K562 (cell line): Measurements from ENCODE around the gene KLHL12. TPM values are rescaled to one million over a fixed set of nuclear protein-coding genes. Genes with fewer than 3 reads are reported as not detected.

Experiments used
- ATAC-seq: fragments of 200-7000 bp; cut with Tn5 transposase; 3 replicates; pipeline ENCODE4 v1.9.1; 2020; ENCODE audit warnings: moderate library complexity
- BruUV-seq: library from RNA; stranded (reverse); fragments of 400-500 nt; replicated peaks from 2 replicates; lab custom pipeline; 2021; lab: Mats Ljungman, UMichigan
- CTCF ChIA-PET: fragments of 300-600 bp; formaldehyde crosslinking; extraction: SDS; loops from one replicate; lab custom pipeline; 2021; ENCODE audit warnings: low intra/inter-chr PET ratio; lab: Yijun Ruan, JAX
- POLR2A ChIA-PET: fragments of 300-600, 350-650 bp; sonication (Branson Sonifier 250); formaldehyde crosslinking; extraction: SDS; loops from one replicate; lab custom pipeline; 2021; ENCODE audit warnings: antibody characterized with exemption, inconsistent platforms; lab: Yijun Ruan, JAX
- DNase-seq, 4 experiments: peaks; one replicate each; pipeline versions ENCODE4 v3.0.0 to v3.0.0-alpha.2; 2011 to 2018; ENCODE audit warnings: low spot score in 3 of 4, mixed read lengths in 3 of 4; ENCODE audit errors: extremely low read depth in 1 of 4
- FAIRE-seq: peaks from 2 replicates; lab custom pipeline; 2011; peaks lifted over from hg19 to GRCh38; lab: Jason Lieb, UNC
- H2AFZ ChIP-seq: 2 replicates; pipeline ENCODE4 v1.6.0; 2011; ENCODE audit warnings: low read depth, low read length, control low read depth, inconsistent platforms
- H3K27ac ChIP-seq: fragments of 200-600 bp; 3 replicates; pipeline ENCODE4 v1.8.0; 2011; ENCODE audit warnings: low read depth, mild to moderate bottlenecking, control low read depth, inconsistent platforms, low read length, moderate library complexity, mixed read lengths; ENCODE audit errors: extremely low read depth
- H3K27me3 ChIP-seq, 2 experiments: fragments of 300-600 bp in 1 of 2; 2 replicates in 1 of 2; 3 replicates in 1 of 2; pipeline versions ENCODE4 v1.6.0 to v1.8.0; 2011; ENCODE audit warnings: inconsistent platforms in 2 of 2, low read length in 2 of 2, mild to moderate bottlenecking in 1 of 2, mixed read lengths in 1 of 2, moderate library complexity in 1 of 2; ENCODE audit not compliant: control insufficient read depth in 2 of 2, insufficient read depth in 2 of 2
- H3K36me3 ChIP-seq: fragments of 300-600 bp; 3 replicates; pipeline ENCODE4 v1.8.0; 2011; ENCODE audit warnings: mild to moderate bottlenecking, low read length, inconsistent platforms; ENCODE audit not compliant: control insufficient read depth, insufficient read depth
- H3K4me1 ChIP-seq, 2 experiments: fragments of 200-600 bp in 1 of 2; replicated peaks in 1 of 2; 2 replicates in 1 of 2; 3 replicates in 1 of 2; pipeline versions ENCODE4 v1.5.1 to v1.8.0; 2011; ENCODE audit warnings: inconsistent platforms in 2 of 2, low read length in 2 of 2, mild to moderate bottlenecking in 1 of 2, mixed read lengths in 1 of 2, moderate library complexity in 1 of 2; ENCODE audit not compliant: control insufficient read depth in 2 of 2, insufficient read depth in 2 of 2
- H3K4me2 ChIP-seq: 2 replicates; pipeline ENCODE4 v1.6.1; 2011; ENCODE audit warnings: low read length, control low read depth, inconsistent platforms, mixed read lengths; ENCODE audit not compliant: insufficient read depth
- H3K4me3 ChIP-seq: fragments of 200-600 bp; sonication (generic), shearing (Covaris generic); 2 replicates; pipeline ENCODE4 v1.5.1; 2016; ENCODE audit warnings: control low read depth, inconsistent platforms
- H3K79me2 ChIP-seq: fragments of 200-600 bp; 3 replicates; pipeline ENCODE4 v1.8.0; 2011; ENCODE audit warnings: low read length, inconsistent platforms; ENCODE audit not compliant: control insufficient read depth, insufficient read depth
- H3K9ac ChIP-seq, 2 experiments: 2 replicates each; pipeline versions ENCODE4 v1.6.0 to v1.6.1; 2011; ENCODE audit warnings: low read depth in 2 of 2, low read length in 2 of 2, control low read depth in 1 of 2, inconsistent platforms in 1 of 2, mild to moderate bottlenecking in 1 of 2, mixed read lengths in 1 of 2; ENCODE audit not compliant: insufficient read depth in 1 of 2
- H3K9me1 ChIP-seq: one replicate; pipeline ENCODE4 v1.6.0; 2011; ENCODE audit warnings: inconsistent platforms, mild to moderate bottlenecking, low read length, moderate library complexity; ENCODE audit not compliant: control insufficient read depth, insufficient read depth
- H3K9me3 ChIP-seq: replicated peaks from 2 replicates; pipeline ENCODE4 v1.5.1; 2011; ENCODE audit warnings: low read depth, low read length, inconsistent platforms; ENCODE audit not compliant: control insufficient read depth, insufficient read depth
- H4K20me1 ChIP-seq: replicated peaks from 2 replicates; pipeline ENCODE4 v1.6.1; 2011; ENCODE audit warnings: low read length, inconsistent platforms, mixed read lengths; ENCODE audit not compliant: control insufficient read depth, insufficient read depth
- BHLHE40 ChIP-seq: IDR thresholded peaks from 2 replicates; pipeline ENCODE4 v1.6.1; 2011; ENCODE audit warnings: low read length, improper control_type of control experiment
- BMI1 ChIP-seq: fragments of 150-350 bp; IDR thresholded peaks from 2 replicates; pipeline ENCODE4 v1.6.1; 2014; ENCODE audit warnings: low read length
- MLLT1 ChIP-seq, 2 experiments: fragments of 450-650 bp; IDR thresholded peaks; 2 replicates each; pipeline ENCODE4 v1.6.1; 2016
- NFE2 ChIP-seq: IDR thresholded peaks from 2 replicates; pipeline ENCODE4 v1.6.1; 2014; ENCODE audit warnings: antibody characterized with exemption, low read depth
- NR3C1 ChIP-seq: sonication (generic); formaldehyde crosslinking; IDR thresholded peaks from 2 replicates; pipeline ENCODE4 v1.8.1; 2022; ENCODE audit warnings: missing genetic modification reagents
- POLR2B ChIP-seq: fragments of 450-650 bp; IDR thresholded peaks from 2 replicates; pipeline ENCODE4 v1.6.1; 2018; ENCODE audit warnings: low read depth; ENCODE audit not compliant: partially characterized antibody
- PRMT5 ChIP-seq: sonication (generic); formaldehyde crosslinking; IDR thresholded peaks from 2 replicates; pipeline ENCODE4 v1.5.0; 2020; ENCODE audit warnings: missing genetic modification reagents
- TAL1 ChIP-seq: fragments of 450-650 bp; IDR thresholded peaks from 2 replicates; pipeline ENCODE4 v1.6.1; 2016; ENCODE audit warnings: mild to moderate bottlenecking
- TARDBP ChIP-seq: fragments of 450-650 bp; IDR thresholded peaks from 2 replicates; pipeline ENCODE4 v1.6.1; 2016
- in situ Hi-C: fragments of 300-500 bp; cut with MboI; formaldehyde crosslinking; loops from 4 replicates; pipeline ENCODE4 v1.15.0; 2018; ENCODE audit warnings: inconsistent platforms, mixed read lengths
- intact Hi-C: fragments of 100-400 bp; cut with micrococcal nuclease; formaldehyde crosslinking; loops from 2 replicates; pipeline ENCODE4 v1.14.2; 2022
- polyA plus RNA-seq, 8 experiments: library from polyadenylated mRNA; depleted of rRNA in 4 of 8; stranded (reverse) in 5 of 8; unstranded in 3 of 8; fragments of >200 nt; fragmentation: Nextera tagmentation in 2 of 8; fragmentation: Illumina TruSeq in 1 of 8; extraction: Ambion mirVana in 2 of 8; extraction: Trizol in 1 of 8; gene quantifications; 2 replicates each; pipeline versions ENCODE4 v1.2.1 to v1.2.3, GENCODE V29; 2011 to 2014; ENCODE audit warnings: inconsistent platforms in 1 of 8, missing spikeins in 1 of 8
- total RNA-seq, 7 experiments: library from RNA; depleted of rRNA in 6 of 7; stranded (reverse); fragments of >200 nt in 6 of 7; fragmentation: Illumina TruSeq in 2 of 7; extraction: Trizol in 2 of 7; gene quantifications; 2 replicates each; pipeline versions ENCODE4 v1.2.1 to v1.2.3, GENCODE V29; 2011 to 2021; ENCODE audit warnings: low replicate concordance in 1 of 7

Gene KLHL12
- total and polyA plus RNA-seq, 9 of the 15 experiments (the other 6 are each of a cell fraction or from before 2014, with no cell fraction given), result 23.1 to 85.1 (median 35.0) TPM

DNA sequence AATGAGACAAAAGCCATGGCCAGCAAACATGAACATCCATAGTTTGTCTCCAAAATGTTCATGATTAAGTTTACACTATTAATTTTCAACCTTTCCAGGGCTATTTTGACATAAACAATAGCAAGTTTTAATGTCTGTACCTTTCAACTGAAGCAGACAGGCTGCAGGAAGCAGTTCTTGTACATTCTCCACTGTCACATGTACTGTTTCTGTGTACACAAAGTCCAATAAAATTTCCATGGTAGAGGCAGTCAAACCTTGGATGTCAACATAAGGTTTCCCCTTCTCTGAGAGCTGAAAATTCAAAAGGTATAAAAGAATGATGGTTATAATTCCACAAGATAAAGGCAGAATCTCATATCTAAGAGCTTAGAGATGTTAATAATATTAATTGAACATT, 7.4 kb downstream of the KLHL12 start:
- H3K9ac ChIP-seq, result no peak overlapping the region
- DNase-seq (no peak), FAIRE-seq (peak; percentile 71), ATAC-seq (no peak)
- H2AFZ ChIP-seq, result no peak overlapping the region
- H3K79me2 ChIP-seq, result peaks cover 9% of the 10 kb centered on the region; the same call in 1 of the 3 replicates
- CTCF ChIA-PET, result no interaction called here
- no peaks in the 10 kb centered on the region for H3K27me3 ChIP-seq
- no peak overlapping the region for H3K27ac ChIP-seq
- no peak for TF ChIP-seq NR3C1 (CRISPR knock-in tag)
- no peak for TF ChIP-seq NFE2
- TF ChIP-seq BHLHE40, result no peak
- TF ChIP-seq POLR2B, result no peak
- no peak for TF ChIP-seq MLLT1 (IDR thresholded peaks at IDR 0.05)
- no peak for TF ChIP-seq PRMT5
- TF ChIP-seq TARDBP, result no peak
- TF ChIP-seq TAL1, result no peak
- TF ChIP-seq BMI1, result no peak
- in situ Hi-C loops (no loop called here), intact Hi-C loops (no loop called here)
- POLR2A ChIA-PET, result no interaction called here
- no peak overlapping the region for H3K4me3 ChIP-seq
- H3K9me3 ChIP-seq, result no peaks in the 10 kb centered on the region
- BruUV-seq, result no TSS peak
- no peaks in the 10 kb centered on the region for H3K4me1 ChIP-seq
- H4K20me1 ChIP-seq, result no peaks in the 10 kb centered on the region
- no peak overlapping the region for H3K4me2 ChIP-seq
- peaks cover 70% of the 10 kb centered on the region for H3K36me3 ChIP-seq
- H3K9me1 ChIP-seq, result no peaks in the 10 kb centered on the region
